HG02840 (cell line): ENCODE results near the gene SYNC.
A peak's percentile ranks its signal among the peaks of the same experiment; 100 is the strongest.
"Not testable (repeated sequence)": the region's sequence is repeated elsewhere in the genome, so short reads cannot be mapped to it uniquely, and the experiment has no call there.

Experiments
- ATAC-seq: cut with Tn5 transposase; IDR thresholded peaks from one replicate; pipeline ENCODE4 v1.9.1; 2021; ENCODE audit warnings: mild to moderate bottlenecking, moderate library complexity, moderate number of reproducible peaks; ENCODE audit not compliant: unreplicated experiment, low FRiP score

SYNC gene

DNA sequence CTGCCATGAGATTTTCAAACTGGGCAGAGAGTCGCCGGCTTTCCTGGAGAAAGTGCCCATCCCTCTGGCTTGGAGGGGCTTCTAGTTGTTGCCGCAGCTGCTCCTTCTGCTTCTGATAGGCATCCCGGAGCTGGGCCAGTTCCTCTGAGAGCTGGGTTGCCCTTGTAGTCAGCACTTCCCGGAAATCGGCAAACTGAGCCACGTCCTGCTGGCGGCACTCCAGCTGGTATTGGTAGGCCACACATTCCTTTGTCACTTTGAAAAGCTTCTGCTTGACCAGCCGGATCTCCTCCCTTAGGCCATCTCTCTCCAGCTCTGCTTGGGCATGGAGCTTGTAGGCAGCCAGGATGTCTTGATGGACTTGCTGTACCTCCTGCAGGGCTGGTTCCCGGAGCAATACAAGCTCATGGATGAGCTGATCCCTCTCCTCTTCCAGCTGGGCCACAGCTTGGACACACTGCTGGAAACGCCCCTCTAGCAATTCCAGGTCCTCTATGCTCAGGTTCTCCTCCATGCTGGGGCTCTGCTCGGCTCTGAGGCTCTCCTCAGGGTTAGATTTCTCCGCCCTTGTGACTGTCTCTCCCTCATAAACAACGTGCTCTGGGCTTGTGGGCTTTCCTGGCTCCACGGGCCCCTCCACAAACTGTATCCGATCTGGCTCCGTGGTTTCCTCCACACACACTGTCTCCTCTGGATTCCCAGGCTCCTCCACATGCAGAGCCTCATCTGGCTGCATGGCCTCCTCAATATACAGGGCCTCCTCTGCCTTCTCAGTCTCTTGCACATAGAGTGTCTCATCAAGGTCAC lies 7.3 kb downstream of the SYNC start:
- no peak for ATAC-seq

DNA sequence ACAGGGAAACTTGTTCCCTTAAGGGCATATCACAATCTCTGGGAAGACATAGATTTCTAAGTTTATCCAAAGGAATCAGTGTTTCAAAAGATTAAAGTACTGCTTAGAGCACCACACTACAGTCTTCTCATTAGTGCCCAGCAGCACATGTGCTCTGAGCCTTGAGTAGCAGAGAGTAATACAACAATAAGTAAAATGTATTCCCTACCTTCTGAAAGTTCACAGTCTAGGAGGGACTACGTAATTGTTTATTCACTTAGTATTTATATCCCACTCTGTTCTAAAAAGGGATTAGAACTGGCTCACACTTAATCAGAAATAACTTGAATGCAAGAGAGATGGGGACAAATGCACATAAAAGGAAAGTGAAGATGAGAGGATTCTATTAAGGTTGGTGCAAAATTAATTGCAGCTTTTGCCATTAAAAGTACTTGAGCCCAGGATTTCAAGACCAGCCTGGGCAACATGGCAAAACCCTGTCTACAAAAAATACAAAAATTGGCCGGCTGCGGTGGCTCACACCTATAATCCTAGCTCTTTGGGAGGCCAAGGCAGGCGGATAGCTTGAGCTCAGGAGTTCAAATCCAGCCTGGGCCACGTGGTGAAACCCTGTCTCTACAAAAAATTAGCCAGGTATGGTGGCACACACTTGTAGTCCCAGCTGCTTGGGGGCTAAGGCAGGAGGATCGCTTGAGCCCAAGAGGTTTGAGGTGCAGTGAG lies 9.0 kb downstream of the SYNC start:
- no peak for ATAC-seq

DNA sequence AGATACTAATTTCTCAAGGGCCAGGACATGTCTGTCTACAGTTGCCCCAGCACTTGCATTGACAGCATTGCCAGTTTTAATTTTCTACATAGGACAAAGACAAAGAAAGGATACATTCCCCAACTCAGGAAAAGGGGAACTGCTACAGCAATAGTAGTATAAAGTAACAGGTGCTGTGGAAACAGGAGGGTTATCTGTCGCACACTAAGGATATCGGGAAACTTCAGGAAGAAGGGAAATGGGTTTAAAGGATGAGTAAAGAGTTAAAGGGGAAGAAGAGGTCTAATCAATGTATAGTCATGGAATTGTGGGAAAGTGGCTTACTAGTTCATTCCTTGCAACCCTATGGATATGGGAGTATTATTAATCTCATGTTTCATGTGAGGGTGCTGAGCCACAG lies 16.2 kb downstream of the SYNC start:
- ATAC-seq = no peak

DNA sequence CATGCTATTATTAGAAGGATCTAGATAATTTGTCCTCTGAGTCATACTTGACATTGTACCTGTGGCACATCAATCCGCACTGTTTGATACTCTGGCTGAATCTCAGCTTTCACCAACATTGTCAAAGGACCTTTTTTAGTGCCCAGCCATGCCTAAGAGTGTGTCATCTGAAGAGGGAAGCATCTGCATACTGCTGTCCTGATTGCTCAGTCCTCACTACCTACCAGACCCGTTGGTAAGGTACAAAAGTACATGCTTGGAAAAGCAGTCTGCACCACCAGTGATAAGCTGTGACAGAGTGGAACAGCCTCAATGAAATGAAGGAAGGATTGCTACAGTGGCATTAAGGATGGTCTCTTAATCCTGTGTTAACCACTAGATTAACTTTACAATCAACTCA lies 17.1 kb downstream of the SYNC start:
- ATAC-seq = no peak

DNA sequence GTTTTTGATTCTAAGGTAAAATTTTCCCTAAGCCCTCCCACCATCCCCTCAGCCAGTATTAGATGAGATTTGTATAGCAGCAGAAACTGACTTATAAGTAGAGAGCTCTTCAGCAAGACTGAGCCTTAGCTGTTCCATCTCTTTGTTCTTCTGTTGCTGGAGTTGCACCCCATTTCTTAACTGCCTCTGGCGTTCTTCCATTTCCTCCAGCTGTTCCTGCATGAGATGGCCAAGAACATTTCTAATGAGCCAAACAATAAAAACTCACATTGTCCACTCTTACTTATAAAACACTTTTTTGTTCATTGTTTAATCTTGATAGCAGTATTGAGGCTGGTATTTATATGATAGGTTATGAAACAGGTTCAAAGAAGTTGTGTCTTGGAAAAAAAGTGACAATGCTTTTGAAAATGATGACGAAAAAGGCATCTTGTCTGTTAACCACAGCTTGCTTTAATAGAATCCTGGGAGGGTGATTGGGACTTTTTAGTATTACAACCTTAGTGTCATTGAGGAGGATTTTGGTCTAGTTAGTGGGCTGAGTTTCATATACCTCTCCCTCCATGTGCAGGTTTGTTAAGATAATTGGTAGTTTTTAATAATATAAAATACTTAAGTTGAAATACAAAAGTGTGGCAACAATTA lies 18.3 kb downstream of the SYNC start:
- no peak for ATAC-seq

DNA sequence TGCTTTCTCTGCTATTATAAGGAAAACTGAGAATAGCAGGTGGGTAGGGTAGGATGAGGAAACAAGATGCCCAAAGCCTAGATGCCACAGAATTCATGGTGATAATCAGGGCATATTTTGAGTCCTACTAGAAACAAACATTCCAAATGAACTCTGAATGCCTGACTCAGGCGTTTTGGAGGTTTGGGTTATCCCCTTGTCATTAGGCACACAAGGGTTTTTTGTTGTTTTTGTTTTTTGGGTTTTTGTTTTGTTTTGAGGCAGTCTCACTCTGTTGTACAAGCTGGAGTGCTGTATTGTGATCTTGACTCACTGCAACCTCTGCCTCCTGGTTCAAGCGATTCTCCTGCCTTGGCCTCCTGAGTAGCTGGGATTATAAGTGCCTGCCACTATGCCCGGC lies 19.2 kb downstream of the SYNC start:
- no peak for ATAC-seq

DNA sequence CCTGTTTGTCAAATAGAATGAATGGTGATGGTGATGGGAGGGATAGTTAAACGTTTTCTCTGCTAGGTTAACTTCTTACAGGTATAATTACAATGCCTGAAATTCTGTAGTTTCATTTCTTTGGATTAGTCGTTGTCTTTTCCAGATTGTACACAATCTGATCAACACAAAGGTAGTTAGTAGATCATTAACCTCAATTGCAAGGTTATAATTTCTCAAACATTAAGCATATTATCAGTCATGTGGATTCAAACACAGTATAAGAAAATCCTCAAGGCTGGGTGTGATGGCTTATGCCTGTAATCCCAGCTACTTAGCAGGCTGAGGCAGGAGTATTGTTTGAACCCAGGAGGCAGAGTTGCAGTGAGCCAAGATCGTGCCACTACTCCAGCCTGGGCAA lies 20.6 kb downstream of the SYNC start:
- ATAC-seq = no peak

DNA sequence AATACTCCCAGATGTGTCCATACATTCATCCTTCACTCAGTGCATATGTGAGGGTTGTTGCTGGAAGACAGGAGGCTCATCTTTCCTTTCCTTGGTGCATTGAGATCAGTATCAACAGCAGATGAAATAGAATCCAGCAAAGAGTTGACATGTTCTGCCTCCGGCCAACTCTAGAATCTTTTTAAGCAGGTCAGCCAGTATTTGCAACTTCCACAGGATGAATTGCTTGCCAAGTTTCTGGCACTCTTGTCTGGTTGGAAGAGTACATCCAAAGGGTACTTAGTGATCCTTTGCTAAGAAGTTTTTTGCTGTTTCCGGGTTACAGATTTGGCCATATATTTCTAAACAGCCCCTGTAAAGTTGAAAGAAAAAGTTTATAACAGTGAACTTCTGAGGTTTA lies 21.1 kb downstream of the SYNC start:
- ATAC-seq = no peak

DNA sequence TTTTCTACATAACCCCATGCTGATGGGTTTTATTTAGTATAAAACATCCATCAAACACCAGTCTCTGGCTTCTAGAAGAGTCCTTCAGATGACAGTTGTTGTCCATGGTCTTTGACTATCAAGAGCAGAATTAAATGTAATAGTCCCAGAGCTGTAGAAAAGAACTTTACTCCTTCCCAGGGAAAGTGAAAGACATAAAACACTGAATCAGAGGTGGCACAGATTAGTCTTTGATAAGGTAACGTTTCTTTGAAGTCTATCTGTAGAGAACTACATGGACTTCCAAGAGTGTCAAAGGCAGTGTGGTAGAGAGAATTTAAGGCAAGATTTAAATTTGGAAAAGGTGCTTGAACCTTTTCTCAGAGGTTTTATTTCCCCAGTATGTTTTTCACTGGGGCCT lies 21.9 kb downstream of the SYNC start:
- ATAC-seq = no peak

DNA sequence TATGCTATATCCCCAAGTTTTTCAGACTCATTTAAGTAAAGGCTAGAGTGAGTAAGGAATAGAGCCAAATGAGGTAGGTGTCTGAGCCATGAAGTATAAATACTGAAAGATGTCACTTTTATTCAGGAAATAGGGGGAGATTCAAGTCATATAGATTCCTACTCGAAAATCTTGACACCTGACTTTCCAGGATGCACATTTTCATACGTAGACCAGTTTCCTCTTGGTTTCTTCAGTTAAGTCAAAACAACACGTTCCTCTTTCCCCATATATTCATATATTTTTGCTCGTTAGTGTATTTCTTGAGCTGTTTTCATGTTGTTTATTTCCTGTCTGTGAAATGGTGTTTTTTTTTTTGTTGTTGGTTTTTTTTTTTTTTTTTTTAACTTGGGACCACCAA lies 22.6 kb downstream of the SYNC start:
- not testable (repeated sequence) for ATAC-seq

DNA sequence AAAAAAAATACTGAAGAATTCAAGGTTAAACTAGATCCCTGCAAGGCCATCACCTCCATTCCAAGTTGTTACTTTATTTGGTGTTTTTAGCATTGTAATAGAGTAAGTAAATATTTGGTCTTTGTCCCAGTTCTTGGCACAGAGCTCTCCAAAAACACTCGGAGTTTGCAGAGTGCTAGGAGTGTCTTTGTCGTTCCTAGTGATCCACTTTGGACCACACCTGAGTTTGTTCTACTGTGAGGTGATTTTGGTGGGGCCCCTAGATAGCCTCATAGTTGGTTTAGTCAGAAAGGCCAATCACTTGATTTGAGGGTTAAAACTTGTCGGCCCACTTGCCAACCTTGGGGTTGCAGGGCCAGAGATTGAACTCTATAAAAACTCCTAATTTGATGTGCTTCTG lies 25.6 kb downstream of the SYNC start:
- ATAC-seq = no peak

DNA sequence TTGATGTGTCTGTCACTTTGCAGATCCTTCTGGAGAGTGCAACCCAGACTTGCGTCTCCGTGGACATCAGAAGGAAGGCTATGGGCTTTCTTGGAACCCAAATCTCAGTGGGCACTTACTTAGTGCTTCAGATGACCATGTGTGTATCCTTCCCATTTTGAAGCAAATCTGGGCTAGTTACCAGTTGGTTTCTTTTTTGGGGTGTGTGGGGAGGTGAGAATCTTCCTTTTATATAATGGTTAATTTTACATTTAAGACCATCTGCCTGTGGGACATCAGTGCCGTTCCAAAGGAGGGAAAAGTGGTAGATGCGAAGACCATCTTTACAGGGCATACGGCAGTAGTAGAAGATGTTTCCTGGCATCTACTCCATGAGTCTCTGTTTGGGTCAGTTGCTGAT lies 33.9 kb downstream of the SYNC start:
- not testable (repeated sequence) for ATAC-seq

DNA sequence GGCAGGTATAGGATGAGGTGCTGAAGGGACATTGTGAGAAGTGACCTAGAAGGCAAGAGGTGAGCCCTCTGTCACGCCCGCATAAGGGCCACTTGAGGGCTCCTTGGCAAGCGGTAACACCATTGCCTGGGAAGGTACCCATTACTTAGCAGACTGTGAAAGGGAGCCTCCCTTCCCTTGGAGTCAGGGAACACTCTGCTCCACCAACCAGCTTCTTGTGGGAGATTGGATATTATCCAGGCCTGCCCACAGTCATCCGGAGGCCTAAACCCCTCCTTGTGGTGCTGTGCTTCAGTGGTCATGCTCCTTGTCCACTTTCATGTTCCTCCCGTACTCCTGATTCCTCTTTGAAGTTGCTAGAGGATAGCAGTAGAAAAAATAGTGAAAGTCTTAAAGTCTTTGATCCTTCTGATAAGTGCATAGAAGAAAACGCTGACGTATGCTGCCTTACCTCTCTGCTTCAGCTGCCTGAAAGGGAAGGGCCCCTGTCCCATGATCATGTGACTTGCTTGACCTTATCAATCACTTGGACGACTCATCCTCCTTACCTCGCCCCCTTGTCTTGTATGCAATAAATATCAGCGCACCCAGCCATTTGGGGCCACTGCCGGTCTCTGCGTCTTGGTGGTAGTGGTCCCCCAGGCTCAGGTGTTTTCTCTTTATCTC lies 35.5 kb downstream of the SYNC start:
- no peak for ATAC-seq

DNA sequence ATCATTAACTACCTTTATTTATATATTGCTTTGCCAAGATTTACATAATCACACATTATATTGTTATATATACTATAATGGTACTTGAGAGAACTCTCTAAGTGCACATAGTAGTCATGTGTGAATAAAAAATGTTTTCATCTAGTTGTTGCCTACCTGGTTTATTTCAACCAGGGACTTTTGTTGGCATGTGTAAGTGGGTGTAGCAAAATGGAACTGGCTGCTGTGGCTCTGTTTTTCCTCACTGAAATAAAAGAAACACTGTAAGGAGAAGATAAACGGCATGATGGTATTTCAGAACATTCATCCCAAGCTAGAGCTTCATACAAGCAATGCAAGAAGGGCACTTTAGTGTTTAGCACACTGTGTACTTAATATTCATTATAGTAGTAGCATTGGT lies 36.7 kb downstream of the SYNC start:
- no peak for ATAC-seq

DNA sequence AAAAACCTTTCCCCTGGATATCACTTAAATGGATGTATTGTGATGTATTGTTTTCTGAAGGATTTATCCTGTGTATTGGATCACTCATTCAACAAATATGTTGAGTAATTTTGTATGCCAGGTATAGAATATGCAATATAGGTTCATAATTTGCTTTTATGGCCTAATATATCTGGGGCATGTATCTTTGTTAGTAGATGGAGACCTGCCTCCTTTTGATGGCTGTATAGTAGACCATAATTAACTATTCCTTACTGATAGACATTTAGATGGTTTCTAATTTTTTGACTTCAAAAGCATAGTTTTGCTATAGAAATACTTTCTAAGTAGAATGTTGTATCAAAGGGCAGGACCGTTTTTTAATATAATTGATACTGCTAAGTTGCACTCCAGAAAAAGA lies 43.0 kb downstream of the SYNC start:
- no peak for ATAC-seq

DNA sequence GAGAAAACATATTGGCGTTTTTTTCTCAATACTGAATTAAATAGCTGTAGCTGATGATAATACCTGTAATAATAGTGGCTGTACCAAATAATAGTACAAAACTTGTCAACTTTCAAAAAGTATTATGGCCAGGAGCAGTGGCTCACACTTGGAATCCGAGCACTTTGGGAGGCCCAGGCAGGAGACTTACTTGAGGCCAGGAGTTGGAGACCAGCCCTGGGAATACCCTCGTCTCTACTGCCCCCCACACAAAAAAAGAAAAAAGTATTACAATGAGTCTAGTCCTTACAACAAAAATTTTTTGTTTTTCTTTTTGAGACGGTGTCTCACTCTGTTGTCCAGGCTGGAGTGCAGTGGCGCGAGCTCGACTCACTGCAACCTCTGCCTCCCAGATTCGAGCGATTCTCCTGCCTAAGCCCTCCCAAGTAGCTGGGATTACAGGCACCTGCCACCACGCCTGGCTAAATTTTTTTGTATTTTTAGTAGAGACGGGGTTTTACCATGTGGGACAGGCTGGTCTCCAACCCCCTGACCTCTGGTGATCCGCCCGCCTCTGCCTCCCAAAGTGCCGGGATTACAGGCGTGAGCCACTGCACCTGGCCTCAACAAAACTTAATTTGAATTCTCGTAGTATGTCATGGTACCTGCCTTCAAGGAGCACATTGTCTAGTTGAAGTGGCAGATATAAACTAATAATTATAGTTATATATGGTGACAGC lies 50.2 kb downstream of the SYNC start:
- no peak for ATAC-seq

DNA sequence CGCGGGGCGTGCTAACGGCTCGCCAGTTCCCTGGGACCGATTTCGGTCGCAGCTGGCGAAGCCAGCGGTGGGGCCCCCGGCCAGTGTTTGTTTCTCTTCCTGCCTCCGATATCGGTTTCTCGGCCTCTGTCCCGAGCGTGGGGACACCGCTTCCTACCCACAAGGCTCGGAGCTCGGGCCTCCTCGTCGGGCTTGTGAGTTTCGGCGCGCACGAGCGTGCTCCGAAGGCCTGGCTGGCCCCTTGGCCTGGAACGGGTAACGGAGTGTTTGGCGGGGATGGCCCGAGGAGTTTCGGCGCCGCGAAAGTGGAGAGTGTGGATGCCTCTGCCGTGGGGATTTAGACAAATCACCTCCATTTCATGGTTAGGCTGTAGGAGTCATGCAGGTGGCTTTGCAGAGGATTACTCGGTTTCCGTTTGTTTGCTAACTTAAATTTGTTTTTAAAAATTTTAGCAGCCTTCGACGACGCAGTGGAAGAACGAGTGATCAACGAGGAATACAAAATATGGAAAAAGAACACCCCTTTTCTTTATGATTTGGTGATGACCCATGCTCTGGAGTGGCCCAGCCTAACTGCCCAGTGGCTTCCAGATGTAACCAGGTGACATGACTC lies 51.0 kb downstream of the SYNC start:
- no peak for ATAC-seq

DNA sequence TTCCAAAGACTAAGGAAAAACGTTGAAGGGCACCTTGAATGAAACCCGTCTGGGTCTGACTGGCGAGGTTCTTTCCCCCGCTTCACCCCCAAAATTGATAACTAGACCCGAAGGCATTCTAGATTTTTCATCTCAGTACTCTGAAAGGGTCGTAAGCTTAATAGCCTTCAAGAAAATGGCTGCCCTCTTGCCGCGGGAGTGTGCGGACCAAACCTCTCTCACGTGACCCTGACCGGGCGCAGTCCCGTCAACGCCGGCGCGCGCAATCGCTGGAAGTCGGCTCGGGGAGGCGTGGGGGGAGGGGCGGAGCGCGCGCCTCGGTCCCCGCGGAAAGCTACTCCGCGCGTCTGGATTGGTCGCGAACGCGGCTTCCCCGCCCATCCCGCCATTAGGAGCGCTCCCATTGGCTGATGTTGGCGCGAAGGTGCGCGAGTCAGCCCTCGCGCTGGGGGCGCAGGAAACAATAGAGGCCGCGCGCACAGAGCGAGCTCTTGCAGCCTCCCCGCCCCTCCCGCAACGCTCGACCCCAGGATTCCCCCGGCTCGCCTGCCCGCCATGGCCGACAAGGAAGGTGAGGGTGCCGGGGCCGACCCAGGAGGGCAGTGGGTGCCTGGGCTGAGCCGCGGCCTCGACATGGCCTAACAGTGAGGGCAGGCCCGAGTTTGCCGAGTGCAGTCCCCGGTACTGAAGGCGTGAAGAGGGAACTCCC lies 51.7 kb downstream of the SYNC start, which contains the start of gene RBBP4:
Gene RBBP4 (plus strand): TSS at position 457 of the 709 bp plus-strand sequence. CDS start 99 bp downstream, at position 556.
- ATAC-seq = peak; percentile 84

DNA sequence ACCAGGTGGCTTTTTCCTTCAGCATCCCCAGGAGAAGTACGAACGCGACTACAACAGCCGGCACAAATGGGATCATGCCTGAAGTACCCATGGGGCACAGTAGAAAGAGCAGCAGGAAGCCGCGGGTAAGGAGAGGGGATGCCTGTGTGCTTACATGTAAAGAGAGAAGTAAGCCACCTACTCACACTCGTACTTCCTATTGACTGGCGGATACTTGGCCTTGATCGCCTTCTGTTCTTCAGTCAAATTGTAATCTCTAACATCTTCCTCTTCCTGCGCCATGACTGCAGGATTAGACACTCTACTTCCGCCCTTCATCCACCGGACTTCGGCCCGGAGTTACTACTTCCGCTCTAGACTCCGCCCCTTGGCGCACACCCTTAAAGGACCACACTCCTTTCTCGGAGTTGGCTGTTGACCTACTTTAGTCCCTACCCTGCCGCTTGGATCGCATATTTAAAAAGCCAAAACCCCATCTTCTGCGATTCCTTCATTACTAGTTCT lies 52.3 kb downstream of the SYNC start, which contains the start of gene ZBTB8OS:
Gene ZBTB8OS (minus strand): TSS at position 303 of the 504 bp plus-strand sequence. CDS start 21 bp downstream, at position 282.
- peak; percentile 63 for ATAC-seq
